GM18505 (cell line): ENCODE results near the gene RPAP3.
A peak's percentile ranks its signal among the peaks of the same experiment; 100 is the strongest.

Experiments
- ATAC-seq: cut with Tn5 transposase; IDR thresholded peaks from one replicate; pipeline ENCODE4 v1.9.1; 2021; ENCODE audit not compliant: unreplicated experiment
- POLR2A ChIP-seq: IDR thresholded peaks from 4 replicates; pipeline ENCODE4 v1.6.1; 2011; ENCODE audit warnings: borderline replicate concordance; ENCODE audit not compliant: insufficient read depth, insufficient read length; ENCODE audit errors: extremely low read depth

The RPAP3 gene

DNA sequence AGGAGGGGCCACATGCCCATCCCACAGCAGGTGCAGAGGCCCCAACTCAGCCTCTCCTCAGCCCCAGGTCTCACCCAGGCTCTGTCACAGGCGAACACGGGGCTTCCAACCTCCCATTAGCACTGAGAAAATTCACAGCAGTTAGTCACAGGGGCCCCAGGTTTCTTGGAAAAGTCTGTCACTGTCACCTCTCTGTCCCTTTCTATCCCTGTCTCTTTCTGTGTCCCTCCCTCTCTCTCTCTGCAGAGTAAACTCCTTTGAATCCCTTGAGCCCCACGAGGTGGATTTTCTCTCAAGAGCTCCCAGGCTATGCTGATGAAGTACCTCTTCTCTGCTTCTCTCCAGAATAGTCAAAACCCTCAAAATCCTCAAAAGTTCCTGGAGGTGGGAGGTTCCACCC lies 33.5 kb upstream of the RPAP3 start:
- no peak for TF ChIP-seq POLR2A
- ATAC-seq = no peak

DNA sequence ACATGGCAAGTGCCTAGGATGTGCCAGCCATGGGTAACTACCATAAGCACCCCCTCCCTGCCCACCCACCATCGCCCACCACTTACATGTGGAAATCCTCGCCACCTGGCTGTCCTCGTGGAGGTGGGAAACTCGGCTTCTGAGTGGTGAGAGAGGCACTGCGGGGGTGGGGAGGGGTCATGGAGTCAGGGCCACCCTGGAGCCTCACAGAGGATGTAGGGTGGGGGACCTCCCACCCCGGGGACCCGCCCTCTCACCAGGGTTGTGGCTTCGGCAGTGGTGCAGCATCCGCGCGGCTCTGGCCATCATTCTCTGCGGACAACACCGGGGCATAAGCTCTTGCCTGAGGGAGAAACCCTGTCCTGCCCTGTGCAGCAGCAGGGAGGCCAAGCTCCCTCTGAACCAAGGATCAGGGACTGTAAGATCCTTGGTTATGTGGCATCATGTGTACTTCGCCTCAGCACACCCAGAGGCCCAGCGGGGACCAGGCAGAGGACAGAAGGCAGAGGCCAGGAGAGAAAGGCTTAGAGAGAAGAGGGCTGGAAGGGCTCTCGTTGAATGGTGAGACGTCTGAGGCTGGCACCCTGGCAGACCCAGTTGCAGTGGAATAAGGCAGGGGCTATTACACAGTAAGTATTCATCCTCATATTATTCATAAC lies 32.2 kb upstream of the RPAP3 start:
- no peak for TF ChIP-seq POLR2A
- ATAC-seq = no peak

DNA sequence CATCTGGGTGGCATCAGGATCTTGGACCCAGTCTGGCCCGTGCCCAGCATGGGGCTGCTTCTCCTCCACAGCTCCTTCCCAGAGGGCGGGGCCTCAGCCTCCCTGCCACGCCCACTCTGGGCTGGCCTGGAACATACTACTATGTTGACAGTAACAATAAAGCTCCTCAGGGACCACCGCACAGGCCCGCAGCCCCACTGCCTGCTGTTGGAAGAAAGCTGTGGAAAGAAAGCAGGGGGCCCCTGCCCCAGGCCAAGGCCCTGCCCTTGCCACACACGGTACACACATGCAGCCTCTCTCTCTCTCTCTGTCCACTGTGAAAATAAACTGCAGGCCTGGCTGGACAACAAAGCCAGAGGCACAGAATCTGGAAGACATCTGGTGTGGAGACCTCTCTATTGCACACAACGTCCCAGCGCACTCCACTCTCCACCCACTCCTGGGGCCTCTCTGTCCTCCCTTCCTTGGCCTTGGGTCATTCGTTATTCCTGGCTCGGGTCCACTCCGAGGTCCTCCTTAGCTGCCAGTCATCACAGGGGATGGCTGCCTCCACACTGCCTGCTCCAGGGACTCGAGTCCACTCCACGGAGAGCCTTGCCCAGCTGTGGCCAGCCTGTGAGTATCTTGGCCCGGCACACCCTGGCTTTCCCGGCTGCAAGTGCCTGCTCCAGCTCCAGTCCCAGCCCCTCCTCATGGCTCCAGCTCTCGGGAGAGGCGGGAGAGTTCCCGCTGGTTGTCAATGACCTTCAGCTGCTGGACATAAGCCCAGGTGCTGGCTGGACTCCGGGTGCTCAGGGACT lies 31.2 kb upstream of the RPAP3 start:
- ATAC-seq = no peak

DNA sequence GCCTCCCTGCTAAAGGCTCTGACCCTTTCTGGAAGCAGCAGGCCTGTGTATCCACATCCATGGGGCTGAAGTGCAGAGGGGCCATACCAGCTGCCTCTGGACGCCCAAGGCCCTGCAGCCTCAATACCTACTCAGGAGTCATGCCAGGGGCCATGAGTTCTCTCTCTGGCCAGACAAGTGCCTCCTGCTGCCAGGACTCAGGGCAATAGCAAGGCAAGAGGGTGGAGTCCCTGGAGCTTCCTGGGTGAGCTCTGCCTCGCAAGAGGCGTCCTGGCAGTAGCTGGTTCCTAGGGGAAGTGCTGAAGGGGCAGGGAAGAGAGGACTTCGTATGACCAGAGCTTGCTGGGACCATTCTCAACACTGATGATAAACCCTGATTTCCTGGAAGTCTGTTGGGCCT lies 30.4 kb upstream of the RPAP3 start:
- no peak for ATAC-seq
- TF ChIP-seq POLR2A = no peak

More for the DNA sequence above, 31.2 kb upstream of the RPAP3 start:
- no peak for TF ChIP-seq POLR2A

DNA sequence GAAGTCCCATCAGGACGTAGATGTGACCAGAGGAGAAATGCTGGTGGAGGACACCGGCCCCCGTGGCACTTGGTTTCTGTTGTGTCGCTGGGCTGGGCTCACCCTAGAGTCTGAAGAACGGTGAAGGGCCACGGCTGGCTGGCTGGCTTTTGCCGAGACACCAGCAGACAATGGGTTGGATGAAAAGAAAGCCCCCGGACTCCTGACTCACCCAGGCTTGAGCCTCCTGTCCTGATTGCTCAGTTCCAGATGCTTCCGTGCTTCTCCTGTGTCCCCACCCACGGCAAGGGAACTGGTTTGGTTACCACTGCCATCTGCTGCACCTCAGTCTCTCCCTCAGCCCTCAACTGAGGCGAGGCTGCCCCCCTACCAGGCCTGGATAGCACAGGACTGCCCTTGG lies 29.8 kb upstream of the RPAP3 start:
- no peak for ATAC-seq
- TF ChIP-seq POLR2A = no peak

DNA sequence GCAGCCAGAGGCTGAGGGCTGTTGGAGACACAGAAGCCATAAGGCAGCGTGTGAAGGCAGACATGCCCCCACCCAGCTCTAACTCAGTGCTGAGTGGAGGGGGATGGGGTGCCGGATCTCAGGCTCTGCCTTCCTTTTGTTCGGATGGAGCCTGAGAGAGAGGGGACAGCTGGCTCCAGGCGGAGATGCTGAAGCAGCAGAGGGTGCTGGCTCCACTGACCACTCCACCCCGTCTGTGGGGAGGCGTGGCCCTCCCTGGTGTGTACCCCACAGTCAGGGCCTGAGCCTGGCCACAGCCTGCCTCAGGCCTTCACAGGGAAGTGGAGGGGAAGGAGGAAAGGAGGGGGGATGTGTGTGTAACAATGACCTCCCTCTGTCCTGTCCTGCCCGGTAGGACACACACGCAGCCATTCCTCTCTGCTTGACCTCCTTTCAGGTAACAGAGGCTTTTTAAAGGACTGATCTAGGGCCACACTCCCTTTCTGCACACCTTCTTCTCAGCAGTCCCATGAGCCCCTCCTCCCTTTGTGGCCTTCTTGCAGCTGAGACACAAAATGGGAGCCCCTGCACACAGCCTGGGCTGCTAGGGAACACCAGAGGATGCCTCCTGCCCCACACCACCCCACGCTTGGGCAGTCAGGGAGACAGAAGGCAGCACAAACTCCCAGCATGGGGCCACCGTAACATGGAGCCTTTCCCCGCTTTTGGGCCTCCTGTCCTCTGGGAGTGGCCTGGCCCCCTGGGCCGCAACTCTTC lies 29.1 kb upstream of the RPAP3 start:
- TF ChIP-seq POLR2A = no peak
- no peak for ATAC-seq

DNA sequence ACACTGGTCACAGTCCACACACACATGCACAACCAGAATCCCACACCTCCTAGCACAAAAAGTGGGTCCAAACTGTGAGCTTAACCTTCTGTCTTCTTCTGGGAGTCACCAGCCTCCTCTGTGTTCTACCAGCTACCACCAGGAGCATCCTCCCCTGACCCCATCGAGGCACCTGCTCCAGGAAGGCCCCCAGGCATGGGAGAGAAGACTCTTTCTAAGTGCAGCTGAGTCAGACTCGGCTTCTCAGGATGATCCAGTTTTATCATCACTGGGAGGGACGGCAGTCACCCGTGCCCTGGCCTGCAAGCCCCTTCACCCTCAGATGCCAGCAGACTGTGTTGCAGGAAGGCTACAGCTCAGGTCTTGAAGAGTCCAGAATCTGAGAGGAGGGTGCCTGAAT lies 27.3 kb upstream of the RPAP3 start:
- no peak for ATAC-seq

DNA sequence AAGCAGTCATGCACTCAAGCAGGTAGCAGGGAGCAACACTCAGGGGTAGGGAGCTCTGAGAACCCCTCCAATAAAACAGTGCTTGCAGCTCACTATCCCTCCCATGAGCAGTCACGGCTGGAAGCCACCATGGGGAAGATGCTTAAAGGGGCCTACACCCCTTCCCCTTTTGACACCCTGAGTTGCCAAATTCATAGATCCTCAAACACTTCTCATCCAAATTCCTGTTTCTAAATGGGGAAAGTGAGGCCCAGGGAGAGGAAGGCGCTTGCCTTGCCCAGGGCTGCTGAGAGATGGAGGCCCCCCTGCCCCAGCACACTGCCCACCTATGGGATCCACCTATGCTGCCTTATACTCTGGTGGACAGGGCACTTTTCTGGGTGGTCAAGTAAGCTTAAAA lies 26.7 kb upstream of the RPAP3 start:
- ATAC-seq = no peak
- no peak for TF ChIP-seq POLR2A

More for the DNA sequence above, 27.3 kb upstream of the RPAP3 start:
- TF ChIP-seq POLR2A = no peak

DNA sequence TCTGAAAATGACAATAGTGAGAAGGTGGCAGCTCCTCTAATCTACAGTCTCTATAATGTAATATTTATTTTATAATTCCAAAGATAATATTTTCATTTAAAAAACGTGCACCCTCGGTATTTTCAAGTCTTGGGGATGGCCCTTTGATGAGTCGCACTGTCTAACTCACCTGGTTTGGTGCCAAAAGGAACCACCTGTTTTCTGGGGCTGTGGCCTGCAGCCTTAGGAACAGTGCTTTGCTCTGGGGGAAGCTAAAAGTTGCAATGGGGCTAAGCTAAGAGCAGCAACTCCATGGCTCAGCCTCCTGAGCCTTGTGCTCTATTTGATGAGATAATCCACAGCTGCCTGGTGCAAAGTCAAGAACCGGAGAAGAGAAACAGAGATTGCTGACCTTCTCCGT lies 25.9 kb upstream of the RPAP3 start:
- no peak for ATAC-seq
- no peak for TF ChIP-seq POLR2A

DNA sequence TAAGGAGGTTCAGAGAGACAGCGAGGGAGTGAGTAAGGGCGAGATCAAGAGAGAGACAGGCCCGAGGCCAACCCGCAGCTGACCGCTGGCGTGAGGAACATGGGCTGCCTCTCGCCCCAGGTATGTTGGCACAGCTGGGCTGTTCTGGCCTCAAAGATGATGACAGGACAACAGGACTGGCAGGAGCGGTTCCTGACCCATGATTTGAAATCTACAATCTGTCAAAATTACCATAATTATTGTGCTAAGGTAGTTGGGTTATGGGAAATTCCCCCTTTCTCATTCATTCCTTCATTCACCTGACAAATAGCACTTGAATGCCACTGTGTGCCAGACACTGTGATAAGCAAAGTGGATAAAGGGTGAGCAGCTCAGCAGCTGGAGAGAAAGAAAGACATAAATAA lies 24.5 kb upstream of the RPAP3 start:
- no peak for ATAC-seq
- no peak for TF ChIP-seq POLR2A

DNA sequence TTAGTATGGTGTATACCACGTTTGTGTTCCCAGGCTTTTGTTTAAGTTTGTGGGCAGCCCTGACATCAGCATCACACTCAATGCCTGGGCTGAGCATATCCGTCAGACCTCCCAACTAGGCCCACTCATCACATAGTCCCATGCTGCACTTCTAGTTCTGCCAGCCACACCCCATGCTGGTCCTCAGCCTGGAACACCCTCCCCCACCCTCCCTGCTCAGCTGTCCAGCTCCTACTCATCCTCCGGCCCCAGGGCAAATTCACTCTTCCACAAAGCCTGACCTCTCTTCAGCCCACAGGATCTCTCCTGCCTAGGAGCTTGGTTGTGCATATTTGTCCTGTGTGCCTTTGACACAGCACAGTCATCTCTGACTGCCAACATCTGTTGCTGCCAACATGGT lies 23.4 kb upstream of the RPAP3 start:
- TF ChIP-seq POLR2A = no peak
- no peak for ATAC-seq

DNA sequence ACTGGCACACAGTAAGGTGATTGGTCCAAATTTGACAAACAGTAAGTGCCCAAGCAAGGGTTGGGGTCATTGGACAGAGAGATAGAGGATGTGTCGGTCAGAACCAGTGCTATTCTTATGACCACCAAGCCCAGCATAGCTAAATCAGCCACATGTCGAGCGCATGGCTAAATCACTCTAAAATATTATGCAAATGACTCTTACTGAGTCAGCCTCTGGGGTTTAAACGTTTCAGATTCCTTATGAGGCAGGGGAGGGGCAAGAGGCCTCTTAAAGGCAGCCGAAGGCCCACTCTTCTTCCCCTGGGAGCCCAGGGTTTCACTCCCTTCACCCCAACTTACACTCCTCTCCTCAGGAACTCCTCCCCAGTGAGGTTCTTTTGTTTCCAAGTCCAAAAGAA lies 20.1 kb upstream of the RPAP3 start:
- no peak for TF ChIP-seq POLR2A
- ATAC-seq = peak; percentile 61

DNA sequence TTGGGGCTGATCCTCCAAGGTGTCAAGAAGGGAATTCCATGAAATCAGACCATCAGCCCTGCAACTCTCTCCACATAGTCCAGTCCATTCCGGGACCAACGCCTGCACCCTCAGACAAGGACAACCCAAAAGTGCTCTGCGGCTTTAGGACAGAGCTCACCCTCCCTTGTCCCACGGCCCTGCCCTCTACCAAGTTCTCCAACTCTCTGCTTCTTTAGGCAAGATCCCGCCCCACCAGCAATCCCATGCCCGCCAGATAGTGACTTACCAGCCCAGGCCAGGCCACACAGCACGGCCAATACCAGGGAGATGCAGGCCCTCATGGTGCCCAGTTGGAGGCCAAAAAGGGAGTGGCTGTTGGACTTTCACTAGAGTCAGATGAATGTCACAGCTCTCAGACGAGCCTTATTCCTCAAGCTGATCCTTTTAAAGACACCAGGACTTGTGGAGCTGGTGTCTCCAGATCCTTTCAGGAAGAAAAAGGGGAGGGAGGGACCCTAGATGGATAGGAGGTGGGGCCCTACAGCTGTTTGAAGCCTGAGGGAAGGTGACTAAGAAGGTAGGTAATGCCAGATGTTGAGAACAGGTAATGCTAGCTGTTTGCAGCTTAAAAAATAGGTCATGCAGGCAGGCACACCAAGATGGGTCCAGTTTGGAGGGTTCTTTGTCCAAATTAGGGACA lies 19.4 kb upstream of the RPAP3 start, which contains the start of gene ENDOU:
Gene ENDOU, minus strand, starts transcription at position 400 of the 682 bp plus-strand sequence. Its CDS starts 77 bp downstream, at position 323.
- ATAC-seq = no peak
- TF ChIP-seq POLR2A = no peak

DNA sequence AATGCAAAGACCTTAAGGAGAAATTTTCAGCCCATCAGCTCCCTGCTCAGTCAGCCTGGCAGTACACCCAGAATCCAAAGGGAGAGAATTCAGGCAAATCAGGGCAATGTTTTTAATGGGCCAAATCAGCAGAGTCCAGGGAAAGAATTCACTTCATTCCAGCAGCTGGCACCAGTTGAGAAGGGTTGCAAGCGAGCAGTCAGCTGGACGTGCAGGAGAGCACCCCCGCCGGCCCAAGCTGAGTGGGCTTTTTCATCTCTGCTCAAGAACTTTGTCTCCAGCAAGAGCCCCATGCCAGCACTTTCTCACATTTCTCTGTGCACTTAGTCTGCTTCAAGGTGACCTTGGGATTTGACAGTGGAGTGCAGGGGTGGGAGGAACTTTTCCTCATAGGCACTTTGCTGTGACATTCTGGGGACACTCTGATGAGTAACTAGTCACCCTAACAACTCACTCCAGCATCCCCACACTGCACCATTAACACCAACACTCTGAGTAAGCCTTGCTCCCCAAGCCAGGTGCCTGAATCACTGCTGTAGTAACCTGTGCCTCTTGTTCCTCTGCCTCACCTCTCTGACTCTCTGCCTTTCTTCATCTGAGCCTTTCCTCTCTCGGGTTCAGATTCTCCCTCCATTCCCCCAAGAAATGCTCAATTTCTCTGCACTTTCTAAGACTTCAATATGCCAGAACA lies 17.3 kb upstream of the RPAP3 start:
- TF ChIP-seq POLR2A = no peak
- no peak for ATAC-seq
